Lower leg skin (tissue), 4 donors: Measurements from ENCODE around the gene COG1. TPM values are rescaled to one million over a fixed set of nuclear protein-coding genes. Genes with fewer than 3 reads are reported as not detected.

Source experiments
- DNase-seq, 2 donors: peaks; one replicate each; pipeline ENCODE4 v3.0.0-alpha.2; 2019; ENCODE audit warnings: low spot score in 2 of 2
- H3K4me3 ChIP-seq: fragments of 200-600 bp; sonication (generic); 2 replicates; pipeline ENCODE4 v1.5.1; 2017; ENCODE audit warnings: mild to moderate bottlenecking, low read depth; ENCODE audit not compliant: poor library complexity, severe bottlenecking
- CTCF ChIP-seq, 3 donors: fragments of 450-650 bp; IDR thresholded peaks; one replicate each; pipeline ENCODE4 v1.5.1; 2016; ENCODE audit warnings: antibody characterized with exemption in 3 of 3, mild to moderate bottlenecking in 3 of 3, moderate library complexity in 2 of 3
- POLR2A ChIP-seq, 2 donors: fragments of 450-650 bp; IDR thresholded peaks; one replicate each; pipeline ENCODE4 v1.6.1; 2016 to 2017; ENCODE audit warnings: antibody characterized with exemption in 2 of 2, mild to moderate bottlenecking in 1 of 2, moderate library complexity in 1 of 2
- whole genome bisulfite sequencing, 2 donors: methylation state at CpG; one replicate each; pipeline ENCODE4 v1.1.5; 2018; 5-methylcytosine and 5-hydroxymethylcytosine counted together
- intact Hi-C: fragments of 100-400 bp; cut with DNase I; formaldehyde crosslinking; loops from one replicate; pipeline ENCODE4 v1.15.0; 2023; ENCODE audit warnings: low total_unique reads
- total RNA-seq, 4 donors: library from RNA; depleted of rRNA; stranded (reverse); fragments of >200 nt; gene quantifications; one replicate each; pipeline ENCODE4 v1.1.0, GENCODE V29; 2016

COG1 gene
- total RNA-seq, 4 donors from 2014 or later, result 18.3 to 33.2 (median 23.9) TPM

GRCh38 chr17:73158133-73158532, 34.7 kb upstream of the COG1 start:
- H3K4me3 ChIP-seq, result no peak overlapping the region
- WGBS, 2 donors, result 77 to 91% methylated on average over 2 of the region's 2 CpGs
- TF ChIP-seq CTCF (IDR thresholded peaks at IDR 0.05), result no peak
- no peak for TF ChIP-seq POLR2A (IDR thresholded peaks at IDR 0.05)
- DNase-seq, result no peak
- intact Hi-C loops, result loop anchor here (10.0 kb wide), 2 partner anchors 433 to 593 kb away; no protein-coding TSS in a partner anchor

GRCh38 chr17:73160980-73161630, 31.8 kb upstream of the COG1 start:
- no peak overlapping the region for H3K4me3 ChIP-seq
- 28 to 44% methylated on average over 2 to 3 of the region's 3 CpGs for WGBS, 2 donors
- no peak for DNase-seq
- intact Hi-C loops, result no loop called here
- TF ChIP-seq CTCF (IDR thresholded peaks at IDR 0.05), result no peak

GRCh38 chr17:73163043-73163442, 29.8 kb upstream of the COG1 start:
- no peak for TF ChIP-seq POLR2A (IDR thresholded peaks at IDR 0.05)
- H3K4me3 ChIP-seq, result no peak overlapping the region
- intact Hi-C loops, result no loop called here
- 48 to 55% methylated on average over 8 of the region's 8 CpGs for WGBS, 2 donors
- no peak for DNase-seq

GRCh38 chr17:73165616-73166404, 27.0 kb upstream of the COG1 start:
- intact Hi-C loops, result no loop called here
- peak overlapping the region; percentile 19 for H3K4me3 ChIP-seq
- WGBS, 2 donors, result 1% methylated on average over 40 to 42 of the region's 51 CpGs
- TF ChIP-seq POLR2A (IDR thresholded peaks at IDR 0.05) (no peak), CTCF (IDR thresholded peaks at IDR 0.05) (no peak)
- no peak for DNase-seq

GRCh38 chr17:73166731-73167581, 25.9 kb upstream of the COG1 start:
- no peak overlapping the region for H3K4me3 ChIP-seq
- intact Hi-C loops, result no loop called here
- DNase-seq, result no peak

More at GRCh38 chr17:73166731-73167581, 25.9 kb upstream of the COG1 start:
- TF ChIP-seq CTCF (IDR thresholded peaks at IDR 0.05), result no peak
- no peak for TF ChIP-seq POLR2A (IDR thresholded peaks at IDR 0.05)
- WGBS, 2 donors, result 67 to 72% methylated on average over 8 of the region's 8 CpGs
